Dermis blood vessel endothelial cell (primary cell): ENCODE data around the gene ASB17. TPM values are rescaled to one million over a fixed set of nuclear protein-coding genes. Genes with fewer than 3 reads are reported as not detected.
"Not testable (repeated sequence)": the region's sequence is repeated elsewhere in the genome, so short reads cannot be mapped to it uniquely, and the experiment has no call there.

Source experiments
- DNase-seq: peaks from one replicate; pipeline ENCODE4 v3.0.0; 2010
- total RNA-seq: library from RNA; depleted of rRNA; stranded (reverse); fragments of >200 nt; gene quantifications from 2 replicates; pipeline ENCODE4 v1.2.3, GENCODE V29; 2014

Gene ASB17, protein sequence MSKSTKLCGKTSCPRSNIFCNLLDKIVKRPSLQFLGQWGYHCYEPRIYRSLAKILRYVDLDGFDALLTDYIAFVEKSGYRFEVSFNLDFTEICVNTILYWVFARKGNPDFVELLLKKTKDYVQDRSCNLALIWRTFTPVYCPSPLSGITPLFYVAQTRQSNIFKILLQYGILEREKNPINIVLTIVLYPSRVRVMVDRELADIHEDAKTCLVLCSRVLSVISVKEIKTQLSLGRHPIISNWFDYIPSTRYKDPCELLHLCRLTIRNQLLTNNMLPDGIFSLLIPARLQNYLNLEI
- total RNA-seq, result not detected in 2 replicates

DNA sequence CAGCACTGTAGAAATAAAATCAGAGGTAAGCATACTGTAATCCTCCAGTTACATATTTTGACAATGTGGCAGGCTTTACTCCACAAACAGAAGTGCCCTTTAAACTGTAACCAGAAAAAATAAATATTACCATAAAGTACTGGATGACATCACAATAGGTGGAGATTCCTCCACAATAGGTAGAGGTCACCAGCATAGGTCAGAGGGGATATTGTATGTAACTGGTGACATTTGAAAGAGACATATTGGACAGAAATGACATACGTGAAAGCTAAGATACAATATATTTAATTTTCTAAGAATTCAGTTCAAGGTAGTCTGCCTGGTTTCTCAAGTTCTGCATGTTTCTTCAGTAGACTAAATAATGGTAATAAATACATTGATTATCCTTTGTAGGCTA, at the start of gene ASB17:
Gene ASB17 (minus strand): TSS at position 101 of the 400 bp plus-strand sequence. CDS start 113 bp downstream, outside the sequence.
- no peak for DNase-seq

DNA sequence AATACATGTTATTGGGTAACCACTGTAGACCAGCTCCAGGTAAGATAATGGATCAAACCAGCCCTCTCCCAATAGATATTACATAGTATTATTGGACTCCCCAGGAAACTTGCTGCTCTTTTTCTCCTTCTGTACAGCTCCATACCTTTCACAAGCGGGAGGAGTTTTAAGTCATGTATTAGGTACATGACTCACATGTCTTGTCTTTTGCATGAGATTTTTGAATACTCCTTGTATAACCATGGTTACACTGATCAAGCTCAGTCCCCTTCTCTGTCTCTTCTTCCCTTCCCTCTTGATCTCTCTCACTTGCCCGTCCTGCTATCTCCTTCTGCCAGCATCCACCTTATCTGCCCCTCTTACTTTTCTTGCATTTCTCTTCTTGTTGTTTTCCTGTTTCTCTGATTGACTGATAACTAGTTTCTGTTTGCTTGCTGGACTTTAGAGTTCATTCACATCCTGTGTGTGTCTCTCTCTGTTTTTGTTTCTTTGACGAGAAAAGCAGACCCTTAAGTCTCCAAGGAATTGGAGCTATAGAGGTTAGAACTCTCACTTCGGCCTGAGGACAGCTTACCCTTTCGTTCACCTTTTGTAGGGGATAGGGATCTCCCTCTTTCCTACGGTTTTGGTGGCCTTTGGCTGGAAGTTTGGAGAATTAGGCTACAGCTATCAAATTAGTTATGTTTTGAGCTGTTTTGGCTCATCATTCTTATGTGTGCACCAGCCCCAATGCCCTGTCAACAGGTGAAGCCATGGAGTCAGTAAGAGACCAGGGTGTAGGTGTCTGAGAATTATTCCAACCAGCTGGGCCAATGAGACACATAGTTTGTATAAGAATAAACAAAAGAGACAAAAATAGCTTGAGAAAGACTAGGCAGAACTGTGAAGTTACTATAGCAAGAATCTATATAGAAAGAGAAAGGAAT, 49.0 kb upstream of the ASB17 start:
- DNase-seq, result no peak

DNA sequence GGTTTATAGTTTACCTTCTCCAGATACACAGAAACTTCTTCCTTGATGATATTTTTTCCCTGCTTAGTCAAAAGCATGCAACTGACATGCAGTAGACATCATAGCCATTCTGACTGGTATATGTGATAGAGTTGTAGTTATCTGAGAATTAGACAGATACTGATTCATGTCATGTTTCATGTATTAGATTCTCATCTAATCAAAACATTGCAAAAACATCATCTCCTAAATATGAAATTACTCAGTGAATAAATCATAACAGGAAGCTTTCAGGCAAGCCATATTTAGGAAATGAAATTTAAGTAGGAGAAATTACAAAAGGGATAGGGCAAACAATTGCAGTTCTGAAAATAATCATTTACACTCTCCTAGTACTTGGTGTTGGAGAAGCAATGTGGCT, 38.4 kb upstream of the ASB17 start:
- no peak for DNase-seq

DNA sequence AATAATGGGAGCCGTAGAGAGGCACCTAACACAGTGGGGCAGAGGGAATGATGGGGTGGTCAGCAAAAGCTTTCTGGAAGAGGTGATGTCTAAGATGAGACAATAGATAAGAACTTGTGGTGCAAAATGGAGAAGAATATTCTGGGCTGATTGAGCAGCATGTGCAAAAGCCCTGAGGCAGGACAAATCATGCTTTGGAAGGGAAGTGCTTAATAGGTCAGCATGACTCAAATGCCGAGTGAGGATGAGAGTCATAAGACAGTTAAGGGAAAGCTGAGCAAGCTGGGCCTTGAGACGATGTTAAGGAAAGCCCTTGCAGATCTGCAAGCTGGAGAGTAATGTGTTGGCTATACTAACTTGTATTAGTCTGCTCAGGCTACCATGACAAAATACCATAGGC, 37.3 kb upstream of the ASB17 start:
- DNase-seq, result no peak

DNA sequence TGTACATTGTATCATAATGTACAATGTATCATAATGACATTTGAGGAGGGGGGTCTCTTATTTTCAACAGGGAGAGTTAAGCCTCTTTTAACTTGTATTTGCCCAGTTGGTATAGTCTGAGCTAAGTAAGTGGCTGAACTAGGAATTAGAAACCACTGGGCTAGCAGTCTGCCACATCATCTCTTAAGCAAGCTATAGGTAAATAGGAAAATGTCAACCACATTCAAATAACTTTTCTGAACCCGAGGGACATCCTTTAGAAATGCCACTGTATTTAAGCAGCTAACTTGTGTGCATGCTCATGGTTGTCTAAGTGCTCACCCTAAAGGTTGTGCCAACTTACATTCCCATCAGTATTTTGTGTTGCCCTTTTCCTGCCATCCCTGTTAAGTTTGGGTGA, 35.5 kb upstream of the ASB17 start:
- DNase-seq, result no peak

DNA sequence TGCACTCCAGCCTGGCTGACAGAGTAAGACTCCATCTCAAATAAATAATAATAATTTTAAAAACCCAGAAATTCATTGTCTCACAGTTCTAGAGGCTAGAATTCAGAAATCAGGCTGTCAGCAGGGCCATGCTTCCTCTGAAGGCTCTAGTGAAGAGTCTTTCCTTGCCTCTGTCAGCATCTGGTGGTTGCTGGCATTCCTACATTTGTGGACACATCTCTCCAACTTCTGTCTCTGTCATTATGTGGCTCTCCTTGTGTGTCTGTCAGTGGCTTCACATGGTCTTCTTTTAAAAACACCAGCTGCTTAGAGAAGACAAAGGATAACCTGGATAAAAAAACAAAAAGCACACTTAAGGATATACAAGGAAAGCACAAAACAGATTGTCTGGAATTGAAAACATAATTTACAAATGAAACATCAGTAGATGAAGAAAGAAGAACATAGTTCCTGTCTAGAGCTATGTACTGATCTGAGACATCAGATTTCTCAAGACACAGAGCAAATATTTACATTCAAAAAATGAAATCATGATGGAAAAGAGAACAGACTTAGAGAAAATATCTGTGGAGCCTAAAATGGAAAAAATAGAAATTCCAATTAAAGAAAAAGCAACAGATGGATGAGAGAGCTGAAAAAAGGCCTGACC, 32.7 kb upstream of the ASB17 start:
- DNase-seq, result no peak

DNA sequence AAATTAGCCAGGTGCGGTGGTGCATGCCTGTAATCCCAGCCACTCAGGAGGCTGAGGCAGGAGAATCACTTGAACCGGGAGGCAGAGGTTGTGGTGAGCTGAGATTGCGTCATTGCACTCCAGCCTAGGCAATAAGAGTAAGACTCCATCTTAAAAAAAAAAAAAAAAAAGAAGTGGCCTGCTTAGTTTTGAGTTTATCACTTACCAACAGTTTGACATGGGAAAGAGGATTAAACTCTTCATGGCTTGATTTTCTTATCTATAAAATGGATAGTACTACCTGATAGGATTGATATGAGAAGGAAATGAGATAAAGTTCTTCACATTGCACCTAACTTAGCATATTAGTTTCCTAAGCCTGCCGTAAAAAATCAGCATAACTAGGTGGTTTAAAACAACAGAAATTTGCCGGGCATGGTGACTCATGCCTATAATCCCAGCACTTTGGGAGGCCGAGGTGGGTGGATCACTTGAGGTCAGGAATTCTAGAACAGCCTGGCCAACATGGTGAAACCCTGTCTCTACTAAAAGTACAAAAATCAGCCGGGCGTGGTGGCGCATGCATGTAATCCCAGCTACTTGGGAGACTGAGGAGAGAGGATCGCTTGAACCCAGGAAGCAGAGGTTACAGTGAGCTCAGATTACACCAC, 32.0 kb upstream of the ASB17 start:
- not testable (repeated sequence) for DNase-seq

DNA sequence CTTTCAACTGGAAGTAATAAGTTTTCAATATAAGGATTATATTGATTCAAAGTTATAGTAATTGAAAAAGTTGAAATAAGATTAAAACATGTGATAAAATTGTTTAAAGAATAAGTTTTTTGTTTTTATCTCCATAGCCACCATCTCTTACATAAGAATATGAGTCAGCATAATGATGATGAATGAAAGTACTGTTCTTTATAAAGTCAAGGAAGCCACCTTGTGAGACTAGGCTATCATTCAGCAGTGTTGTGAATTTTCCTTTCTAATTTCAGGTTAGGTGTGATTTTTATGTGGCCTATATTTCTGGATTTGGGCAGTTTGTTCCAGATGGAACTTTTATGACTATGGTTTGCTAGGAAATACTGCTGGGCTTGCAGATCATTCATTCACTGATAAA, 22.4 kb upstream of the ASB17 start:
- no peak for DNase-seq

DNA sequence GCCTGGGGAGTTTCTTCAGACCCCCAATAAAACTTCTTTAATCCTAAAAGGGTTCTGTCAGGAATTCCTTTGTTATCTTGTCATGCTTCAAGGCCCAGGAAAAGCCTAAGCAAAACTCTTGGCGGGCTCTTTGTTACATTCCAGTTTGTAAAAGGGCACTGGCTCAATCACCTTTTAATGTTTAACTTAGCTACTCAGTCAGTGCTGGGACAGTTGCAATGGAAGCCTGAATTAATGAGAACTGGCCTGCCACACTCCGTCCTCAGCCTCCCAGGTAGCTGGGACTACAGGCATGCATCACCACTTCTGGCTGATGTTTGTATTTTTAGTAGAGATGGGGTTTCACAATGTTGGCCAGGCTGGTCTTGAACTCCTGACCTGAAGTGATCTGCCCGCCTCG, 21.3 kb upstream of the ASB17 start:
- no peak for DNase-seq

DNA sequence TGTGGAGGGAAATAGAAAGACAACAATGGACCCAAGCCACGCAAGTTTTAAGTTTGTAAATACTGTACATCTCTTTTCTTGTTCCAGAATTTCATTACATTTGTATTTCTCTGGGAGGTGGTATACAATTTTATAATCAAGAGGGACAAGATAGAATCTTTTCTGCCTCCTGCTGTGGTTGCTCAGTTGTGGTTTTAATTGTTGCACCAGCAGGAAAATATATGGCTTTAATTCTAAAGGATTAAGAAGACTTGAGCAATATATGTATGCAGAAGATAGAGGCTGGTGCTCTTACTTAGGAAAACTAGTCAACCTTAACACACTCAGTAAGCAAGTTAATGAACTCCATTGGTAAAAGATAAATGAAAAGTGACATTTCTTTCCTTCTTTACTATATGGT, 19.8 kb upstream of the ASB17 start:
- no peak for DNase-seq

DNA sequence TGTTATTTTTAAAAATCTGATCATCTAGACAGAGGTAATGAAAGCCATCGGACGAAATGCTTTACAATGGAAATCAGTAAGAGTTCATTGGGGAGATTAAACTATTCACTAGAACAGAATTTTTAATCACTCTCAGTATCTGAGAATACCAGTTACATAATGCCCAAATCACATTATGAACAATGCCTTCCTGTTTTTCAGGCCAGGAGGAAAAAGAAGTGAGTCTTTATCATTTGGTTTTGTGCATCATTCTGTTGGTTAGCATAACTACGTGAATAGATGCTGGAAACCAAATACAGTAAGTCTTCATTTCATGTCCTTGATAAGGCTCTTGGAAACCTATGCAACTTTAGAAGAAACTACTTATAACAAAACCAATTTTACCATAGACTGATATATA, 18.0 kb upstream of the ASB17 start:
- DNase-seq, result no peak

DNA sequence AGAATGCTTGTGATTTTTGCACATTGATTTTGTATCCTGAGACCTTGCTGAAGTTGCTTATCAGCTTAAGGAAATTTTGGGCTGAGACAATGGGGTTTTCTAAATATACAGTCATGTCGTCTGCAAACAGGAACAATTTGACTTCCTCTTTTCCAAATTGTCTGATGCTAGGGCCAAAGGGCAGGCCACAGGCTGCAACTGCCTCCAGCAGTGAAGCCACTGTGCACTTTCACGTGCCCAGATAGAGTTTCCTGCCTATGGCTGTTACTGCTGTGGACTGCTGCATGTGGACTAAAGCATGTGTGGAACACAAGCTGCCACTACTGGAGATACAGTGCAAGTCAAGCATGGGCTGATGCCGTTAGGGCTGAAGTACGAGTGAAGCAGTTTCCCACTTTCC, 10.8 kb upstream of the ASB17 start:
- peak; percentile 68 for DNase-seq

DNA sequence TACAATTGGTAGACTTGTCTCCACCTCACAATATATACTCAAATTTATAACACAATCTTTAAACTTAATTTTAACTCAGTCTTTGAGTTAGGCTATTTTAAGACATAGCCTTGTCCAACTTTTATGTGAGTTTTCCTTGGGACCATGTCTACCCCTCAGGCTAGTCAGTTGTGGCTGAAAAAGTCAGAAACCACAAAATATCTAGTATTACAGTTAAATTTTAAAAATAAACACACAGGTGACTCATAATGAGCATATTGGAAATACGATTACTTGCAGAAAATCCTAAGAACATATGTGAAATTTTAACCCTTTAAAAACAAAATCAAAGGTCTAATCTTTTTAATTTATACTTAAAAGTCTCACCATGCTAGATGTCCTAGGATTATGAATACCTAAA, 4.8 kb upstream of the ASB17 start:
- DNase-seq, result no peak

DNA sequence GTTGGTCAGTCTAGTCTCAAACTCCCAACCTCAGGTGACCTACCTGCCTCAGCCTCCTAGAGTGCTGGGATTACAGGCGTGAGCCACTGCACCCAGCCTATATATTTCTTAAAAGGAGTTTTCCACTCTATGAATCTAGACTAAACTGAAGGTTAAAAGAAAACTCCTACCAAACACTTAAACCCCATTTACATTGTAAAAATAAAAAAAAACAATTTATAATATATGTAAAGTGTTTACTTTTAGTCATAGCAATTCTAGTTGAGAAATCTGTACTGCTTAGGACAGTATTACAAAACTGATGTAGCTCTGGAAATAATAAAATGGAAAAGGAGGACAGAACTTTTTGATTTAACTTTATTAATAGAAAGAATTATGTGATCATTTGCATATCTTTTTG, 9.5 kb downstream of the ASB17 start:
- DNase-seq, result no peak

DNA sequence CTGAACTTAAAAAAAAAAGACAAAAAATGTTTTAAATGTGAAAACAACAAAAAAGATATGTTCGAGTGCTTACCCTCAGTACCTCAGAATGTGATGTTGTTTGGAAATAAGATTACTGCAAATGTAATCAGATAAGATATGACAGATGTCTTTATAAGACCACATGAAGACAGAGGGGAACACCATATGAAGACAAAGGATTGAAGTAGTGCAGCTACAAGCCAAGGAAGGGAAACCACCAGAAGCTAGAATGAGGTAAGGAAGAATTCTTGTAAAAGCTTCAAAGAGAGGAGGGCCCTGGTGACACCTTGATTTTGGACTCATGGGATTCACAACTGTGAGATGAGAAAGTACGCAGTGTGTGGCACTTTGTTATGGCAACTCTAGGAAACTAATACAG, 15.4 kb downstream of the ASB17 start:
- DNase-seq, result no peak

DNA sequence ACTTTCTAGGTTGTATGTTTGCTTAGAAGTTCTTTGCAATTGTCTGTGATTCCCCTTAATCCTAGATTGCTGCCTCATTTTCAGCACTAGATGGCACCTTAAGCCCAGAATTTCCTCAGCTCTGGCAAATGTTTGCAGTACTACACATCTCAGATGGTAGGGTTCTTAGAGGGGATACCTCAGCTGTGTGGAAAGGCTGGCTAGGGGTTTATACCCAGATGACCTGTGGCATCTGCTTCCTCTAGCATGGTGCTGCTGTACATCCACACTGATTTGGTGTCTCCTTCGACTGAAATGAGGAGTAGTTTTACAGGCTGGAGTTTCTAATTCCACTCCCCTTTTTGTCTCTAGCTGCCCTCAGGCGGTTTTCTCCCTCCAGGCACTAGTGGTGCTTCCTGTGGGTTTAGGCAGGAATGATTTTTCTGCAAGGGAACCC, 23.5 kb downstream of the ASB17 start:
- peak; percentile 73 for DNase-seq

DNA sequence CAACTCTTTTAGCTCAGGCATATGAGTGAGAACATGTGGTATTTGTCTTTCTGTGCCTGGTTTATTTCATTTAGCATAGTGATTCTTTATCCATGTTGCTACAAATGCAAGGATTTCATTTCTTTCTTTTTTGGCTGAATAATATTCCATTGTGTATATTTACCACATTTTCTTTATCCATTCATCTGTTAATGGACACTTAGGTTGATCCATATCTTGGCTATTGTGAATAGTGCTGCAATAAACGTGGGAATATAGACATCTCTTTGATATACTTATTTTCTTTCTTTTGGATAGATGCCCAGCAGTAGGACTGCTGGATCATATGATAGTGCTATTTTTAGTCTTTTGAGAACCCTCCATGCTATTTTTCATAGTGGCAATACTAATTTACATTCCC, 30.8 kb downstream of the ASB17 start:
- DNase-seq, result no peak

DNA sequence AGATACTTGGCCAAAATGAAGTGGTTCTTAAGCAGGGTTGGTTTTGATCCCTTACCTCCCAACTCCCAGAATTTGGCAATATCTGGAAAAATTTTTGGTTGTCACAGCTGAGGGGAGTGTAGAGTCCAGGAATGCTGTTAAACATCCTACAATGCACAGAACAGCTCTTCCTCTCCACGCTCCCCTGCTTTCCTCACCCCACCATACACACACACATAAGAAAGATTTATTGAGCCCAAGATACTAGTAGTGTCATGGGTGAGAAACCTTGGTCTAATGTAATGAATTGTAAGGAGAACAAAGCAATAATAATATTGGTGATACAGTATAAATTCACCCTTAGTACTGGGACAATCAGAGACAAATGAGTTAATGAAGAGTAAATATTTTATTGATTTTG, 47.8 kb downstream of the ASB17 start:
- DNase-seq, result no peak

DNA sequence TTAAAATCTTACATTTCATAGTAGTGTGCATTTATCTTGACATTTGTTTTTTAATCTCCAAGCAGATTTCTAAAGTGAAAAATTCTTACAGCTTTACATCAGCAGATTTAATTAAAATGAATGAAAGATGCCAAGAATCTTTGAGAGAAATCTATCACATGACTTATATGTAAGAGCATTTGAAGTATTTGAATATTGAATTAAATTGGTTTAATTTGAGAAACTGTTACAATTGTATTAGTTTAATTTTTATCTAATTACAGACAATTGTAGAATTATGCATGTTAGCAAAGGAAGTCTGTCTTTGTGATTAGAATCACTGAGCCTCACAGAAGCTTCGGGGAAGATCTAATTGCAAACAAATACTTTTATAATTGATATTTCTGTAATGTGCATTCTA, 52.2 kb downstream of the ASB17 start:
- no peak for DNase-seq

DNA sequence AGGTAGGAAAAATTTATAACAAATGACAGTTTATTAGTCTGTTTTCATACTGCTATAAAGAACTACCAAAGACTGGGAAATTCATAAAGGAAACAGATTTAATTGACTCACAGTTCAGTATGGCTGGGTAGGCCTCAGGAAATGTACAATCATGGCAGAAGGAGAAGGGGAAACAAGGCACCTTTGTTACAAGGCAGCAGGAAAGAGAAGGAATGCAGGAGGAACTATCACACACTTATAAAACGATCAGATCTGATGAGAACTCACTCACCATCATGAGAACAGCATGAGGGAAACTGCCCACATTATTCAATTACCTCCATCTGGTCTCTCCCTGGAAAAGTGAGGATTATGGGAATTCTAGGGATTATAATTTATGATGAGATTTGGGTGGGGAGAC, 61.3 kb downstream of the ASB17 start:
- DNase-seq, result no peak
